Measurements from ENCODE around the gene LGR6.

- TF ChIP-seq CTCF (IDR thresholded peaks at IDR 0.05; ENCODE audit: low read length), result peak; percentile 100
- no peak for TF ChIP-seq EZH2 (optimal IDR thresholded peaks at IDR 0.05; ENCODE audit: low read depth, low read length)
- no peak for TF ChIP-seq EZH2phosphoT487 (IDR thresholded peaks at IDR 0.05; ENCODE audit: low read length)
Measured at GRCh38 chr1:202315576-202316168, 122.1 kb downstream of the LGR6 start.

Measured in MM.1S (cell line).